Spleen (tissue), 7 donors: ENCODE results near the gene SCGB1A1.
"Not testable (repeated sequence)": the region's sequence is repeated elsewhere in the genome, so short reads cannot be mapped to it uniquely, and the experiment has no call there.

Experiments
- CTCF ChIP-seq, 11 experiments: fragments of 200-600 bp in 7 of 11; fragments of 450-650 bp in 4 of 11; sonication (generic) in 4 of 11; IDR thresholded peaks in 8 of 11; conservative IDR thresholded peaks in 3 of 11; 1 replicate in 7 of 11; 2 replicates in 4 of 11; pipeline versions ENCODE4 v1.4.0 to v1.8.0; 2016 to 2021; ENCODE audit warnings: antibody characterized with exemption in 11 of 11, inconsistent platforms in 4 of 11, mild to moderate bottlenecking in 1 of 11
- POLR2AphosphoS5 ChIP-seq, 3 donors: sonication (generic); formaldehyde crosslinking; IDR thresholded peaks; one replicate each; pipeline ENCODE4 v1.5.1; 2017; ENCODE audit warnings: antibody characterized with exemption in 3 of 3
- donor health status: DM: no; HTN: no; CAD: no; lungs with moderate emphysema.
- donor health status: DM: no; HTN: no; CAD: no.
- donor health status: DM: no; HTN: no; CAD: no.

- TF ChIP-seq CTCF (IDR thresholded peaks at IDR 0.05 in 8 of 11, conservative IDR thresholded peaks at IDR 0.05 in 3 of 11); POLR2AphosphoS5 (IDR thresholded peaks at IDR 0.05): not testable (repeated sequence)
Observed at GRCh38 chr11:62449912-62450311, 31.1 kb downstream of the SCGB1A1 start.
